ENCODE results near the gene RAPGEF1. TPM values are rescaled to one million over a fixed set of nuclear protein-coding genes. Genes with fewer than 3 reads are reported as not detected.

Gene RAPGEF1
- total RNA-seq, 2 experiments from 2014 or later: 149 to 158 TPM

GRCh38 chr9:131722255-131722654, 17.6 kb downstream of the RAPGEF1 start:
- no peak overlapping the region for H3K27ac Mint-ChIP-seq

DNA sequence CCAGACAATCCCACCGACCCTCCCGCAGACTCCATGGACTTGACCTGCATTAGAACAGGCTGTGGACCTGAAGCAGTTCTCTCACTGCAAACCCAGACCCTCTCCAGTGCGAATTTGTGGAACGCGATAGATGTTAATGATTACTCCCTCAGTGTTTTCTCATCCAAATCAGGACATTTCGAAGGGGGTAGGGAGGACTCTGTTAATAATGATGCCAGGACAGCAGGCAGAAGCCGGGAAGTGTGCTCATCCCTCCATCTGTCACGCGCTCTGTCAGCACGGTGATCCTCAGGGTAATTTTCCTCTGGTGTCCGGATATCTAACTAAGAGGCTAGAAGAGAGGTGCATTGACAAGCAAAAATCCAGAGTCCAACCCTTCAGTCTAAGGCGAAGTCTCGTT, 18.8 kb downstream of the RAPGEF1 start:
- H3K9me3 Mint-ChIP-seq: no peaks in the 10 kb centered on the region
- no peaks in the 10 kb centered on the region for H3K27me3 Mint-ChIP-seq
- H3K36me3 Mint-ChIP-seq (ENCODE audit: low read depth): peaks cover 53% of the 10 kb centered on the region
- H3K4me3 Mint-ChIP-seq: no peak overlapping the region
- DNase-seq: no peak
- H3K4me1 Mint-ChIP-seq: peaks cover 75% of the 10 kb centered on the region
- H3K27ac Mint-ChIP-seq: no peak overlapping the region
- CTCF ChIA-PET: no interaction called here
- POLR2A ChIA-PET: no interaction called here

More at GRCh38 chr9:131722255-131722654, 17.6 kb downstream of the RAPGEF1 start:
- no peak for DNase-seq
- ChIA-PET POLR2A (interaction anchor here (1.0 to 4.4 kb wide), 3 partner anchors 9 to 44 kb away, joined by 6 to 25 read pairs (median 10); no protein-coding TSS in a partner anchor), CTCF (interaction anchor here (0.7 to 1.6 kb wide), 3 partner anchors 10 to 54 kb away, joined by 3 read pairs; no protein-coding TSS in a partner anchor)
- Mint-ChIP-seq H3K4me1 (peaks cover 82% of the 10 kb centered on the region), H3K36me3 (ENCODE audit: low read depth) (peaks cover 51% of the 10 kb centered on the region), H3K9me3 (no peaks in the 10 kb centered on the region), H3K27me3 (no peaks in the 10 kb centered on the region), H3K4me3 (no peak overlapping the region)

GRCh38 chr9:131720330-131720729, 19.5 kb downstream of the RAPGEF1 start:
- Mint-ChIP-seq H3K27me3 (no peaks in the 10 kb centered on the region), H3K4me1 (peaks cover 71% of the 10 kb centered on the region), H3K36me3 (ENCODE audit: low read depth) (peaks cover 57% of the 10 kb centered on the region), H3K27ac (peak overlapping the region; percentile 74), H3K9me3 (no peaks in the 10 kb centered on the region), H3K4me3 (peak overlapping the region; percentile 33)
- CTCF ChIA-PET: interaction anchor here (1.6 to 1.7 kb wide), 3 partner anchors 11 to 18 kb away, joined by 7 to 16 read pairs (median 14); no protein-coding TSS in a partner anchor
- DNase-seq: peak; percentile 51
- POLR2A ChIA-PET: interaction anchor here (1.0 to 2.5 kb wide), 7 partner anchors 8 to 52 kb away, joined by 3 to 28 read pairs (median 16); no protein-coding TSS in a partner anchor

- DNase-seq: no peak
- ChIA-PET POLR2A (interaction anchor here (0.9 to 2.5 kb wide), 11 partner anchors 8 to 77 kb away, joined by 3 to 28 read pairs (median 5); no protein-coding TSS in a partner anchor), CTCF (interaction anchor here (0.7 to 1.7 kb wide), 7 partner anchors 8 to 51 kb away, joined by 3 to 16 read pairs (median 6); no protein-coding TSS in a partner anchor)
- Mint-ChIP-seq H3K27me3 (no peaks in the 10 kb centered on the region), H3K9me3 (no peaks in the 10 kb centered on the region), H3K4me1 (peaks cover 66% of the 10 kb centered on the region), H3K27ac (no peak overlapping the region), H3K4me3 (no peak overlapping the region), H3K36me3 (ENCODE audit: low read depth) (peaks cover 57% of the 10 kb centered on the region)
Observed at GRCh38 chr9:131719262-131719908, 20.5 kb downstream of the RAPGEF1 start.

DNA sequence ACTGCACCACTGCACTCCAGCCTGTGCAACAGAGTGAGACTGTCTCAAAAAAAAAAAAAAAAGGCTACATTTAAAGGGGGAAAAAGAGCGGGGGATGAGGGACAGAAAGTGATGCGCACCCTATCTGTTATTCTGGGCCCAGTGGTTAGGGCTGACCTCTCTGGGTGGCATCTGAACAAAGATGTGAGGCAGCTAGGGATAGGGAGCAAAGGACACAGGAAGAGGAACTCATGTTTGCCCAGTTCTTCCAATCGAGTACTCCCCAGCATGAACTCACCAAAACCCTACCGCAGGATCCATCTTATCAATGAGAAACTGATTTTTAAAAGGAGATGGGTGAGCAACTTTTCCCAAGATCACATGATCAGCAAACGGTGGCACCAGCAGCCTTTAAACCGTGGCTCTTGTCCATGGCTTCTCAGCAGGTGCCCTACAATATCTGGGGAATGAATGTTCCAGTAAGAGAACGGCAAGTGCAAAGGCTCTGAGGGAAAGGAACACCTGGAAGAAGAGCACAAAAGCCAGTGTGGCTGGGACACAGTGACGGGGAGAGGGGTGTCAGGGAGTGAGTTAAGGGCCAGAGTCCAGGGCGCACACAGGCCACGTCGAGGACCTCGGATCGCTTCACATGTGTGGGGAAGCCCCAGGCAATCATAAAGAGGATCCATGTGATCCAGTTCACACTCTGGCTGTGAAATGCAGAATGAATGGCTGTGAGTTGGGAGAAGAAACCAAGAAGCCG, 22.0 kb downstream of the RAPGEF1 start:
- H3K4me1 Mint-ChIP-seq: peaks cover 63% of the 10 kb centered on the region
- DNase-seq: no peak
- no peaks in the 10 kb centered on the region for H3K27me3 Mint-ChIP-seq
- no peak overlapping the region for H3K4me3 Mint-ChIP-seq
- no peak overlapping the region for H3K27ac Mint-ChIP-seq
- H3K9me3 Mint-ChIP-seq: no peaks in the 10 kb centered on the region
- POLR2A ChIA-PET: interaction anchor here (0.7 to 2.5 kb wide), 3 partner anchors 9 to 14 kb away, joined by 3 to 28 read pairs (median 3); no protein-coding TSS in a partner anchor
- CTCF ChIA-PET: no interaction called here
- H3K36me3 Mint-ChIP-seq (ENCODE audit: low read depth): peaks cover 63% of the 10 kb centered on the region

- peaks cover 67% of the 10 kb centered on the region for H3K4me1 Mint-ChIP-seq
- H3K27ac Mint-ChIP-seq: no peak overlapping the region
- peaks cover 59% of the 10 kb centered on the region for H3K36me3 Mint-ChIP-seq (ENCODE audit: low read depth)
- H3K4me3 Mint-ChIP-seq: no peak overlapping the region
- no peak for DNase-seq
- POLR2A ChIA-PET: interaction anchor here (0.7 to 1.2 kb wide), 3 partner anchors 13 to 38 kb away, joined by 3 to 5 read pairs (median 4); no protein-coding TSS in a partner anchor
- CTCF ChIA-PET: no interaction called here
- no peaks in the 10 kb centered on the region for H3K27me3 Mint-ChIP-seq
- no peaks in the 10 kb centered on the region for H3K9me3 Mint-ChIP-seq
Observed at GRCh38 chr9:131715906-131716305, 24.0 kb downstream of the RAPGEF1 start.

DNA sequence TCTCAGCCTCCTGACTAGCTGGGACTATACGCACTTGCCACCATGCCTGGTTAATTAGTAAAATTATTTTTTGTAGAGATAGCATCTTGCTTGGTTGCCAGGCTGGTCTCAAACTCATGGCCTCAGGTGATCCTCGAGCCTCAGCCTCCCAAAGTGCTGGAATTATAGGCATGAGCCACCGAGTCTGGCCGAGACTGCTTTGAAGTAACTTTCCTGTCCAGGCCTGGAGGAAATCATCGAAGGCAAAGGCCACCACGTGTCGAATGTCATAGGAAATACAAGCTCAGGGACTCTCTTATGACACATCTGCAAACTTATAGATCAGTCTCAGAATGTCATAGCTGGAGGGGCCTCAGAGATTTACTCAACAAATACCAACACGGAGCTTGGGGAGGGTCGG, 25.1 kb downstream of the RAPGEF1 start:
- ChIA-PET POLR2A (interaction anchor here (7.4 kb wide), 1 partner anchor 16 kb away, joined by 106 read pairs; no protein-coding TSS in a partner anchor), CTCF (interaction anchor here (0.6 kb wide), 1 partner anchor 239 kb away, joined by 3 read pairs; no protein-coding TSS in a partner anchor)
- Mint-ChIP-seq H3K36me3 (ENCODE audit: low read depth) (peaks cover 56% of the 10 kb centered on the region), H3K27me3 (no peaks in the 10 kb centered on the region), H3K9me3 (no peaks in the 10 kb centered on the region), H3K4me3 (no peak overlapping the region), H3K27ac (no peak overlapping the region), H3K4me1 (peaks cover 66% of the 10 kb centered on the region)
- DNase-seq: no peak

DNA sequence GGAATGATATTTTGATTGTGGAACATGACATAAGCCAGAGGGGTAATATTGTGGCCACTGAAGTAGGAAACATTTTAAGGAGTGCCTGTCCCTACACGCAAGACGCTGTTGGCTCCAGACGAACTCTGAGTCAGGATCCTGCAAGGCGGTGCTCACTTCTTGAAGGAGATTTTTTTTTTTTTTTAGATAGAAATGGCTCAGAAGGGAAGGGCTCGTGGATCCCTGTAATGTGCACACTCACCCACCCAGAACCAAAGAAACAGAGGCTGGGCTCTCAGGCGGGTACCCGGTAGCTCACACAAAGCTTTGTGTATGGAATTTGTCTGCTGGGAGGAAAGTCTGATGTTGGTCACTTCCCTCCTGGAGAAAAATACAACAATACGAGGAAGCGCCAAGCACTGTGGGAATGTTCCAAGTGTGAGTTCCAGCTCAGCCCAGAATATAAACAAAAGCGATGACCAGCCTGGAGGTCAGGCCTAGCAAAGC, 25.7 kb downstream of the RAPGEF1 start:
- Mint-ChIP-seq H3K27me3 (no peaks in the 10 kb centered on the region), H3K4me3 (no peak overlapping the region), H3K4me1 (peaks cover 66% of the 10 kb centered on the region), H3K9me3 (no peaks in the 10 kb centered on the region), H3K27ac (no peak overlapping the region), H3K36me3 (ENCODE audit: low read depth) (peaks cover 56% of the 10 kb centered on the region)
- ChIA-PET POLR2A (interaction anchor here (1.2 to 7.4 kb wide), 2 partner anchors 17 to 18 kb away, joined by 4 to 106 read pairs; no protein-coding TSS in a partner anchor), CTCF (interaction anchor here (0.5 to 0.6 kb wide), 2 partner anchors 79 to 116 kb away, joined by 3 read pairs; no protein-coding TSS in a partner anchor)
- DNase-seq: no peak

DNA sequence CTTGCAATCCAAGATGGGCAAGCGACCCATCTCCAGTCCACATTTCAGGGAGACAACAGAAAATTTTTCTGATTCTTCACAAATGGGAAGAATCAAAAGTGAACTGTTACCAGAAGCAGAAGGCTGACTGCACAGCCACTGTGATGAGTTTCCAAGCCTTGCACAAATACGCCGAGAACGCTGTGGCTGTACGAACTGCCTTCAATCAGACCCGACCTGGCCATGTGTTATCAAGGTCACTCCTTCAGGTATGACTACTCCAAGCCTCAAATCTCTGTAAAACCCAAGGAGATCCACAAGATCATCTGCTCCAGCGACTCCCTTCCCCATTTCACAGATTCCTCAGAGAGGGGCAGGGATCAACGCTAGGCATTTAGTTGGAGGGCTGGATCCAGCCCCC, 26.9 kb downstream of the RAPGEF1 start:
- ChIA-PET POLR2A (interaction anchor here (1.2 to 7.4 kb wide), 2 partner anchors 16 to 18 kb away, joined by 4 to 106 read pairs; no protein-coding TSS in a partner anchor), CTCF (no interaction called here)
- peaks cover 65% of the 10 kb centered on the region for H3K4me1 Mint-ChIP-seq

DNA sequence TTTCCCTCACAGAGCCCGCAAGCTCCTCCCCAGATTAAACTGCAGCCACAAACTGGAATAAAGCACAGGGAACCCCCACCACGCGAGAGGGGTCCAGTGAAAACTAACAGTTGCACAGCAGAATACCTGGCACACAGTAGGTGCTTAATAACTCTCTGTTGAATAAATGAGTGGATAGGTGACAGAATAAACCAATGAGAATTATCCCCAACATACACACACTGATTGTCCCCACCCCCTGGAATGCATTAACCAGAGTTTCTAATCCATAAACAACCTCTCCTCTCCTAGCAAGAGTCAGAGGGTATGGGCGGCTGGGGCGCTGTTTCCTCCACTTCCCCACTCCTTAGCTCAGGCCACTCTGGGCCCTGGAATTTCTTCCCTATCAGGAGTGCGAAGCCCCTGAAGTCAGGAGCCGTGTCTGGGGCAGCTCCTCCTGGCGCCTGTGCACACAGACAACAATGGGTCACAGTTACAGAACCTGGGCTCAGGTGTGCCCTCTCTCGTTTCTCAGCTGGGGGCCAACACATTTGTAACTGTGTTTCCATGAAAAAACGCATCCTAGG, 27.6 kb downstream of the RAPGEF1 start:
- Mint-ChIP-seq H3K36me3 (ENCODE audit: low read depth) (peaks cover 52% of the 10 kb centered on the region), H3K27me3 (no peaks in the 10 kb centered on the region), H3K4me3 (no peak overlapping the region), H3K4me1 (peaks cover 66% of the 10 kb centered on the region), H3K9me3 (no peaks in the 10 kb centered on the region), H3K27ac (no peak overlapping the region)
- CTCF ChIA-PET: interaction anchor here (4.2 kb wide), 1 partner anchor 20 kb away, joined by 21 read pairs; no protein-coding TSS in a partner anchor
- POLR2A ChIA-PET: interaction anchor here (3.3 to 7.4 kb wide), 2 partner anchors 18 to 34 kb away, joined by 40 to 106 read pairs; no protein-coding TSS in a partner anchor
- no peak for DNase-seq

More for the DNA sequence above, 26.9 kb downstream of the RAPGEF1 start:
- H3K4me3 Mint-ChIP-seq: no peak overlapping the region
- H3K36me3 Mint-ChIP-seq (ENCODE audit: low read depth): peaks cover 53% of the 10 kb centered on the region
- no peak for DNase-seq
- H3K27me3 Mint-ChIP-seq: no peaks in the 10 kb centered on the region
- no peak overlapping the region for H3K27ac Mint-ChIP-seq
- no peaks in the 10 kb centered on the region for H3K9me3 Mint-ChIP-seq

GRCh38 chr9:131709771-131710431, 30.0 kb downstream of the RAPGEF1 start:
- CTCF ChIA-PET: interaction anchor here (0.7 to 4.2 kb wide), 13 partner anchors 10 to 119 kb away, joined by 3 to 21 read pairs (median 5); no protein-coding TSS in a partner anchor
- Mint-ChIP-seq H3K27ac (peak overlapping the region; percentile 88), H3K4me3 (peak overlapping the region; percentile 39), H3K27me3 (no peaks in the 10 kb centered on the region), H3K36me3 (ENCODE audit: low read depth) (peaks cover 47% of the 10 kb centered on the region), H3K9me3 (no peaks in the 10 kb centered on the region), H3K4me1 (peaks cover 79% of the 10 kb centered on the region)
- DNase-seq: peak; percentile 44
- POLR2A ChIA-PET: interaction anchor here (0.8 to 7.4 kb wide), 15 partner anchors 10 to 85 kb away, joined by 3 to 106 read pairs (median 6); no protein-coding TSS in a partner anchor
